ENCODE measurements around the gene PPP2R3A.
"Not testable (repeated sequence)": the region's sequence is repeated elsewhere in the genome, so short reads cannot be mapped to it uniquely, and the experiment has no call there.

The PPP2R3A gene, protein sequence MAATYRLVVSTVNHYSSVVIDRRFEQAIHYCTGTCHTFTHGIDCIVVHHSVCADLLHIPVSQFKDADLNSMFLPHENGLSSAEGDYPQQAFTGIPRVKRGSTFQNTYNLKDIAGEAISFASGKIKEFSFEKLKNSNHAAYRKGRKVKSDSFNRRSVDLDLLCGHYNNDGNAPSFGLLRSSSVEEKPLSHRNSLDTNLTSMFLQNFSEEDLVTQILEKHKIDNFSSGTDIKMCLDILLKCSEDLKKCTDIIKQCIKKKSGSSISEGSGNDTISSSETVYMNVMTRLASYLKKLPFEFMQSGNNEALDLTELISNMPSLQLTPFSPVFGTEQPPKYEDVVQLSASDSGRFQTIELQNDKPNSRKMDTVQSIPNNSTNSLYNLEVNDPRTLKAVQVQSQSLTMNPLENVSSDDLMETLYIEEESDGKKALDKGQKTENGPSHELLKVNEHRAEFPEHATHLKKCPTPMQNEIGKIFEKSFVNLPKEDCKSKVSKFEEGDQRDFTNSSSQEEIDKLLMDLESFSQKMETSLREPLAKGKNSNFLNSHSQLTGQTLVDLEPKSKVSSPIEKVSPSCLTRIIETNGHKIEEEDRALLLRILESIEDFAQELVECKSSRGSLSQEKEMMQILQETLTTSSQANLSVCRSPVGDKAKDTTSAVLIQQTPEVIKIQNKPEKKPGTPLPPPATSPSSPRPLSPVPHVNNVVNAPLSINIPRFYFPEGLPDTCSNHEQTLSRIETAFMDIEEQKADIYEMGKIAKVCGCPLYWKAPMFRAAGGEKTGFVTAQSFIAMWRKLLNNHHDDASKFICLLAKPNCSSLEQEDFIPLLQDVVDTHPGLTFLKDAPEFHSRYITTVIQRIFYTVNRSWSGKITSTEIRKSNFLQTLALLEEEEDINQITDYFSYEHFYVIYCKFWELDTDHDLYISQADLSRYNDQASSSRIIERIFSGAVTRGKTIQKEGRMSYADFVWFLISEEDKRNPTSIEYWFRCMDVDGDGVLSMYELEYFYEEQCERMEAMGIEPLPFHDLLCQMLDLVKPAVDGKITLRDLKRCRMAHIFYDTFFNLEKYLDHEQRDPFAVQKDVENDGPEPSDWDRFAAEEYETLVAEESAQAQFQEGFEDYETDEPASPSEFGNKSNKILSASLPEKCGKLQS (N-terminal part only)

GRCh38 chr3:135965506-135966270 is at the start of gene PPP2R3A:
Gene PPP2R3A, plus strand, starts transcription at chr3:135965728. Its CDS starts 35,771 bp downstream, at chr3:136001499.
- DNase-seq (ENCODE audit: low read depth) = peak; percentile 31

DNA sequence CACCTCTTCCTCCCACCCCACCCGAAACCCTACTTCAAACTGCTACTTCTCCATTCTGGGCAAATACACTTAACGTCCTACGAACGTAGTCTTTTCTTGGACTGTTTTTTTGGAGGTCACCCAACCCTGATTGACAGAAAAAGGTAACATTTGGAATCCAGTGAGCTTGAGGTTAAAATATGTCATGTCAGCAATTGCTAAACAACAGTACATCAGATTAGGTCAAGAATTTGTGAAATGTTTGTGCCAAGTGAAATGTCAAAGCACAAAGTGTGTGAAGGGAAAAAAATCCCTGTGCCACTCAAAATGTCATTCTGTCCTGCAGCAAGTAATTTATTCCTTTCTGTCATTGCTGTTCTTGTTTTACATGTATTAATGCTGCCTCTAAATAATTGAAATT is 49.2 kb upstream of the PPP2R3A start:
- DNase-seq (ENCODE audit: low read depth) = no peak

DNA sequence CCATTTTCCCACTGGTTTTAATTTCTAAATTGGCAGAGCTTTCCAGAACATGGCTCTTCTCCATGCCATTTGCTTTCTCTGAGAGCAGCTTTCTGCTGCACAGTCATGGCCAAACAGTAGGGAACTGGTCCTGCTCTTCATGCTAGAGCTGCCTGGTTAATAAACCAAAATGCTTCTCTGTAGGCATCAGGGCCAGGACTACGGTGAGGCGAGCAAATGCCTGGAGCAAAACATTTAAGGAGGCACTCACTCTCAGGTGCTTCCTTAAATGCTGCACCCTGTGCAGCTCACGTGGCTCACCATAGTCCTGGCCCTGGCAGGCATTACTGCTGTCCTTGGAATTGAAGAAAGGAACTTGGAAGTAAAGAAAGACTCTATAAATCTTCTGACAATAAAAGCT is 48.5 kb upstream of the PPP2R3A start:
- DNase-seq (ENCODE audit: low read depth) = no peak

- DNase-seq (ENCODE audit: low read depth) = no peak
These were observed 47.5 kb upstream of the PPP2R3A start for GRCh38 chr3:135917927-135918597.

DNA sequence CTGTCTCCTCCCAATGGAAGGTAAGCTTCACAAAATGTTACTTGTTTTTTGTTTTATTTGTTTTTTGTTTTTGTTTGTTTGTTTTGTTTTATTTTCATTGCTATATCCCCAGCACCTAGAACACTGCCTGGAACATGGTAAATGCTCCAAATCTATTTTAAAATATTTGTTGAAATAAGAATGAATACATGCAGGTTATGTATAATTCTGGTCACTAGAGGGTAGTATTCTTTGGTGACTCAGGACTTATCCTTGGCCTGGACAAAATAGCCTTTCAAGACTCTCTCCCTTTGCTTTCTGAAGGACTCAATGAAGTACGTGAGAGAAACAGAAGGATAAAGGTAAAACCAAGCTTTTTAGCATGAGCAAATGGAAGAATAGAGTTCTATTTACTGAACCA is 46.9 kb upstream of the PPP2R3A start:
- DNase-seq (ENCODE audit: low read depth) = no peak

DNA sequence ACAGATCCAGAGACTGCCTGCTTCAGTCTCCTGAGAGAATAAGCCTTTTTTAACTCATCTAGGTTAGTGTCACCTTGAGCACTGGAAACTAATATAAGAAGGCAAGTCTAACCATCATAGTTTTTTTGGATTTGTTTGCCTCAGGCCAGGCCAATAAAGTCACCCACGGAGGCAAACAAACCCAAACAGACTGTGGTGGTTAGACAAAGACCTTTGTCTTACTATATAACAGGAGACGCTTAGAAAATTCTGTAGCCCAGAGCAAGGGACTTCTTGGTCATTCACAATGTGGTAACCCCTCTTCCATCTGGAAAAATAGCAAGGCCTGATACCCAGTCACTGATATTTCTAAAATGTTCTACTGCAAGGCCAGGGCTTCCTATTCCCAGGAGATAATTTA is 45.3 kb upstream of the PPP2R3A start:
- no peak for DNase-seq (ENCODE audit: low read depth)

DNA sequence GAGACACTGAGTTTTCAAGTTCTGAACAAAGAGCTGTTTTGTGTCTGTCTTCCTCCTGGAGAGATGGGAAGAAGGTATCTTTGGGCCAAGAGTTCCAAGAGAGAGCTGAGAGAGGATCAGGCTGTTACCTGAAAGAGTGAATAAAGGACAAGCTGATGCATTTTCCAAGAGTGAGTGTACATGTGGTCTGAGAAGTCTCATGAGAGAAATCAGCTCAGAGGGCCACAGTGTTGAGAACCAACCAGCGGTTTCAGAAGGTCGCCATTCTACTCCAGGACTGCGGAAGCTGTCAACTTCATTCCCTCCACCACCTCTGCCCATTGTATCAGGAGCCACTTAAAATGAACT is 42.7 kb upstream of the PPP2R3A start:
- DNase-seq (ENCODE audit: low read depth) = no peak

DNA sequence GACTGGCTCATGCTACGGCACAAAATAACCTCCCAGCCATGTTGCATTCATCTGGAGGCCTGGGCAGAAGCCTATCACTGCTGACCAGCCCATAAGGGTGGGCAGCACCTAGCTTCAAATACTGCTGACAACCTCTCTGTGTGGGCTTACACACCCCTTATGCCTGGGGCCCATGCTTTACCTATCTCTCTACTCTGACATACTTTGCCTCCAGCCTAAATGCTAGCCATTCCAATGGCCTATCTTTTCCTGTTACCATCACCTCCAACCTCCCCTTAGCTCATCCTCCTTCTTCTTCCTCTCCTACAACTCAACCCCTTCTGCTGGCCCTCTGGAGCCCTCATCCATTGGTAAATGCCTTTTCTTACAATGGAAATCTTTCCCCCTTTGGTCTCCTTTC is 41.0 kb upstream of the PPP2R3A start:
- no peak for DNase-seq (ENCODE audit: low read depth)

DNA sequence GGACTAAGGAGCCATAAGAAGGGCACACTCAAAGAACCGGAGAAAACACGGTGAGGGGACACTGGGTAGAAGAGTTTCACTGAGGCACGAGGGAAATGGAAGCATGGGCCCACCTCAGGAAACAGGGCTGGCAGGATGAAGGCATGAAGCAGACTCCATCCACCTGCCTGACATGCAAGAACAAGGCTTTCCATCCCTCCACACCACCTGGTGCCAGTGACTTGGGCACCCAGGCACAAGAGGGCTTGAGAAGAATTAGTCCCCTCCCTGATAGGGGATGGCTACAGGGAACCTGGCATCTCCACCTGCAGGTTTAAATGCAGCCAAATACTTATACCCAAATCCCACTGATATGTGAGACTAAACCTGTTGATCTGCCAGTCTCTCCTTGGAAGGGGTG is 38.9 kb upstream of the PPP2R3A start:
- DNase-seq (ENCODE audit: low read depth) = no peak

DNA sequence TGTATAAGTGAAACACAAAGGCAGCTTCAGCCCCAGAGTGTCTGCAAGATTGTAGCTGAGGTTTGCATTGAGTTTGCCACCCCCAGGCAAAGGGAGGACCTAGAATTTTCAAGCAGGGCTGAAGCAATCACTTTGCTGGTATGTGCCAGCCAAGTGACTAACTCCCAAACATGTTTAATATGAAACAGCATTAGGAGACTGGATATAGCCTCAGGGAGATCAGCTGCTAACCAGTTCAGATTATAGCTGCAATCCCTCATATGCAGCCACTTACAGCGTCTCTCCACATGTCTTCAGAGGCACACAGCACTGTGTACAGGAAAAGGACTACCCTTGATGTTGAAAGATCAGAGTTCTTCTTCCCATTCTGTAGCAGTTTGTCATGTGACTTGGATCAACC is 38.4 kb upstream of the PPP2R3A start:
- DNase-seq (ENCODE audit: low read depth) = no peak

DNA sequence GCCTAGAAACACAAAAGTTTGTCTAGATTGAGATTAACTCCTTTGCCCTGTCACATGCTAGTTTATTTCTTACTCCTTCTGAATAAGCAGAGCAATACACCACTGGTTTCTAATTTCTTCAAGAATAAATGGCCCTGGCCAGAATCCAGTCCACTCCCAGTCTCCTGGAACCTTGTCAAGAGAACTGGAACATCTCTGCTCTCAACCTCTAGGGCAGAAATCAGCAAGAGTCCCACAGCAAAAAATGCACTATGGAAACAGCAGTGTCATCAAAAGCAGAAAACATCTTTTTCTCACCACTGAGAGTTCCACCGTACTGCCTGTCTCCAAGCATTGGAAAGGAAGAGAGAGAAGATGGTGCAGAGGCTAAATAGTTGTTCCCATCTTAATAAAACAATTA is 35.9 kb upstream of the PPP2R3A start:
- no peak for DNase-seq (ENCODE audit: low read depth)

- no peak for DNase-seq (ENCODE audit: low read depth)
These were observed 35.3 kb upstream of the PPP2R3A start for GRCh38 chr3:135930255-135930654.

DNA sequence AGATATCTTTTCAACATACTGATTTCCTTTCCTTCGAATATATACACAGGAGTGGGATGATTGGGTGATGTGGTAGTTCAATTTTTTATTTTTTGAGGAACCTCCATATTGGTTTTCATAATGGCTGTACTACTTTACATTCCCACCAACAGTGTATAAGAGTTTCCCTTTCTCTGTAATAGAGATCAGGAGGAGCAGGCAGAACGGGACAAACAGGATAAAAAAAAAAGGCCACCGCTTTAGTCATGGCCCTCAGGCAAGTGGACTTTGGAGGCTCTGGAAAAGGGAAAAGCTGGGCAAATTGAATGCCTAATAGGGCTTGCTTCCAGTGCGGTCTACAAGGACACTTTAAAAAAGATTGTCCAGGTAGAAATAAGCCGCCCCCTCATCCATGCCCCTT is 30.4 kb upstream of the PPP2R3A start:
- DNase-seq (ENCODE audit: low read depth) = not testable (repeated sequence)

DNA sequence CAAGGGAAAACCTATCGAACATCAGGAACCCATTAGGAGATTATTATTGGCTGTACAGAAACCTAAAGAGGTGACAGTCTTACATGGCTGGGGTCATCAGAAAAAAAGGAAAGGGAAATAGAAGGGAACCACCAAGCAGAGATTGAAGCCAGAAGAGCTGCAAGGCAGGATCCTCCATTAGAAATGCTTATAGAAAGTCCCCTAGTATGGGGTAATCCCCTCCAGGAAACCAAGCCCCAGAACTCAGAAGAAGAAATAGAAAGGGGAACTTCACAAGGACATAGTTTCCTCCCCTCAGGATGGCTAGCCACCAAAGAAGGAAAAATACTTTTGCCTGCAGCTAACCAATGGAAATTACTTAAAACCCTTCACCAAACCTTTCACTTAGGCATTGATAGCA is 27.8 kb upstream of the PPP2R3A start:
- not testable (repeated sequence) for DNase-seq (ENCODE audit: low read depth)

GRCh38 chr3:135944831-135945230 is 20.7 kb upstream of the PPP2R3A start:
- no peak for DNase-seq (ENCODE audit: low read depth)

- no peak for DNase-seq (ENCODE audit: low read depth)
These were observed 14.6 kb upstream of the PPP2R3A start for GRCh38 chr3:135950941-135951340.

- no peak for DNase-seq (ENCODE audit: low read depth)
These were observed 1.2 kb upstream of the PPP2R3A start for GRCh38 chr3:135964160-135964955.

DNA sequence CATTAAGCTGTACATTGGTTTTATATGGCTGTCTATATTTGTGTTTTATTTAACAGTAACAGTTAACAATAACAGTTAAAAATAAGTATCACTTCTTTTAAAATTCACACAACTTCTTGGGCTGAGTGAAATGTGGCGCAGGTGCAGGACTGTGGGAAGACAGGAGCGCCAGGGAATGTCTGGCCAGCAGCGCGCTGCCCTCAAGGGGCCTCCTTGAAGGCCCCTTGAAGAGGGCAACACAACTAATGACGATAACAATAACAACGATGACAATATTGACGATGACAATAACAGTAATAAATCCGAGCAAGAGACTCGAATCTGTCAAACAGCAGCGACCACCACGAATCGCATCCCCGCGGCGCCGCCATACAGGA is 411 bp upstream of the PPP2R3A start:
- DNase-seq (ENCODE audit: low read depth) = no peak

DNA sequence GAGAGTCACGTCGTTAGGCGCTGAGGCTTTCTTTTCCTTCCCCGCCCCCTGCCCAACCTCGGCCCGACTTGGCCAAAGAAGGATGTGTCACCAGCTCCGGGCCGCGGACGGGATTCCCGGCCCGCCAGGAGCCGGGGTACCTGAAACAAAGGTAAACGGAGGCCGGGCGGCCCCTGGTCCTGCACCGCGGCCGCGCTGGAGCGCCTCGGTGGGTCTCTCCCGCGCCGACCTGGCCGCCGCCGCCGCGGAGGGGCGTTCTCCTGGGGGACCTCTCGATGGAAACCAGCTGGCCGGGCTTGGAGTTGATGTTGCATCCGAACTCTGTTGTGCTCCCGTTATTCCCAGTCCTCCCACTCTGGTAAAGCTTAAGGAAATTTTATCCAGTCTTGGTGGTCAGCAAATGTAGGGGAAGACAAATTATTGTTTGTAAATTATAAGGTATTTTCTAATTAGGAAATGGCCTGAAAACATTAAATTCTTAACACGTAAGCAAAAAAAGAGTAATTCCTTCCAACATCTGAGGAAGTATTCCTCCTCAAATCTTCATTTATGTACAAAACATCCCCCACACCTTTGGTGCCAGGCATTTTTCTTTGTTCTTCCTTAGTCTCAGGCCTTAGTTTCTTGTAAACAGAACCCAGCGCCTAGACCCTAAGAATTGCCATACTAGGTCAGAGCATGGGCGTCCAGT is 888 bp downstream of the PPP2R3A start:
- no peak for DNase-seq (ENCODE audit: low read depth)

- DNase-seq (ENCODE audit: low read depth) = no peak
These were observed 1.4 kb downstream of the PPP2R3A start for GRCh38 chr3:135966962-135967274.

Data from stimulated activated CD8-positive, alpha-beta memory T cell treated with anti-CD3 and anti-CD28 coated beads, Interleukin-15, amount 100 ng/mL, for 1 hour (primary cell).